H9 (cell line): Measurements from ENCODE around the gene MYO7A. TPM values are rescaled to one million over a fixed set of nuclear protein-coding genes. Genes with fewer than 3 reads are reported as not detected.

Experiments used
- DNase-seq: peaks from one replicate; pipeline ENCODE4 v3.0.0-alpha.2; 2017
- H2AFZ ChIP-seq: one replicate; pipeline ENCODE4 v1.6.1; 2013; ENCODE audit warnings: mild to moderate bottlenecking, low read length, control low read depth, moderate library complexity
- H2AK5ac ChIP-seq: 2 replicates; pipeline ENCODE4 v1.6.1; 2013; ENCODE audit warnings: low read length, control low read depth, mixed read lengths; ENCODE audit not compliant: insufficient read length
- H2BK120ac ChIP-seq: one replicate; pipeline ENCODE4 v1.6.1; 2013; ENCODE audit warnings: low read depth, mild to moderate bottlenecking, low read length, control low read depth, inconsistent platforms; ENCODE audit not compliant: poor library complexity, severe bottlenecking
- H2BK12ac ChIP-seq: 2 replicates; pipeline ENCODE4 v1.6.1; 2013; ENCODE audit warnings: low read length, control low read depth, mixed read lengths, low read depth; ENCODE audit not compliant: insufficient read length
- H2BK15ac ChIP-seq: 2 replicates; pipeline ENCODE4 v1.6.1; 2013; ENCODE audit warnings: low read depth, low read length, control low read depth
- H2BK20ac ChIP-seq: one replicate; pipeline ENCODE4 v1.6.1; 2013; ENCODE audit warnings: low read depth, mild to moderate bottlenecking, low read length, control low read depth, inconsistent platforms; ENCODE audit not compliant: poor library complexity, severe bottlenecking
- H2BK5ac ChIP-seq: 2 replicates; pipeline ENCODE4 v1.6.1; 2013; ENCODE audit warnings: low read length, control low read depth, mixed read lengths; ENCODE audit not compliant: insufficient read length
- H3K14ac ChIP-seq: 2 replicates; pipeline ENCODE4 v1.6.1; 2013; ENCODE audit warnings: low read length, control low read depth; ENCODE audit not compliant: insufficient read depth
- H3K18ac ChIP-seq: 2 replicates; pipeline ENCODE4 v1.6.1; 2013; ENCODE audit warnings: low read depth, mild to moderate bottlenecking, mixed read lengths, low read length, control low read depth; ENCODE audit not compliant: insufficient read length
- H3K23ac ChIP-seq: 2 replicates; pipeline ENCODE4 v1.6.1; 2013; ENCODE audit warnings: low read length, control low read depth, mixed read lengths, low read depth; ENCODE audit not compliant: insufficient read length
- H3K23me2 ChIP-seq: 2 replicates; pipeline ENCODE4 v1.6.1; 2013; ENCODE audit warnings: low read depth, mild to moderate bottlenecking, mixed read lengths, low read length, control low read depth; ENCODE audit not compliant: insufficient read length, poor library complexity, severe bottlenecking
- H3K27ac ChIP-seq: 2 replicates; pipeline ENCODE4 v1.5.1; 2013; ENCODE audit warnings: low read length, control low read depth, mixed read lengths, low read depth; ENCODE audit not compliant: insufficient read length
- H3K27me3 ChIP-seq: 2 replicates; pipeline ENCODE4 v1.6.1; 2013; ENCODE audit warnings: low read length, control low read depth, inconsistent platforms; ENCODE audit not compliant: insufficient read depth
- H3K4ac ChIP-seq: 2 replicates; pipeline ENCODE4 v1.6.1; 2013; ENCODE audit warnings: low read depth, mild to moderate bottlenecking, control low read depth, inconsistent platforms, low read length, moderate library complexity
- H3K4me1 ChIP-seq: 2 replicates; pipeline ENCODE4 v1.6.1; 2013; ENCODE audit warnings: low read length, control low read depth, inconsistent platforms; ENCODE audit not compliant: insufficient read depth
- H3K4me2 ChIP-seq: 2 replicates; pipeline ENCODE4 v1.6.1; 2013; ENCODE audit warnings: low read length, control low read depth, mixed read lengths; ENCODE audit not compliant: insufficient read length, insufficient read depth
- H3K56ac ChIP-seq: 2 replicates; pipeline ENCODE4 v1.6.1; 2013; ENCODE audit warnings: low read depth, mild to moderate bottlenecking, mixed read lengths, low read length, control low read depth; ENCODE audit not compliant: insufficient read length
- H3K79me1 ChIP-seq: 2 replicates; pipeline ENCODE4 v1.6.1; 2013; ENCODE audit warnings: low read depth, mild to moderate bottlenecking, moderate library complexity, low read length, control low read depth, inconsistent platforms; ENCODE audit not compliant: insufficient read depth, poor library complexity, severe bottlenecking
- H3K79me2 ChIP-seq: 2 replicates; pipeline ENCODE4 v1.6.1; 2013; ENCODE audit warnings: low read length, control low read depth, inconsistent platforms; ENCODE audit not compliant: insufficient read depth
- H3K9ac ChIP-seq: 2 replicates; pipeline ENCODE4 v1.6.1; 2013; ENCODE audit warnings: low read length, control low read depth, mixed read lengths; ENCODE audit not compliant: insufficient read length; ENCODE audit errors: extremely low read depth
- H3K9me3 ChIP-seq: one replicate; pipeline ENCODE4 v1.6.1; 2013; ENCODE audit warnings: low read depth, low read length, inconsistent platforms; ENCODE audit not compliant: control insufficient read depth
- H3T11ph ChIP-seq: one replicate; pipeline ENCODE4 v1.6.1; 2013; ENCODE audit warnings: mild to moderate bottlenecking, low read length, control low read depth, inconsistent platforms
- H4K20me1 ChIP-seq: one replicate; pipeline ENCODE4 v1.6.1; 2013; ENCODE audit not compliant: control insufficient read depth, insufficient read length, insufficient read depth
- H4K5ac ChIP-seq: 2 replicates; pipeline ENCODE4 v1.6.1; 2013; ENCODE audit warnings: low read depth, mild to moderate bottlenecking, mixed read lengths, low read length, control low read depth; ENCODE audit not compliant: insufficient read length
- H4K8ac ChIP-seq: replicated peaks from 2 replicates; pipeline ENCODE4 v1.6.1; 2013; ENCODE audit warnings: low read length, control low read depth, mixed read lengths, low read depth; ENCODE audit not compliant: insufficient read length
- H4K91ac ChIP-seq: 2 replicates; pipeline ENCODE4 v1.6.1; 2013; ENCODE audit warnings: low read depth, mild to moderate bottlenecking, moderate library complexity, mixed read lengths, low read length, control low read depth; ENCODE audit not compliant: insufficient read length
- H3K27ac Mint-ChIP-seq, 3 experiments: 2 replicates in 2 of 3; 3 replicates in 1 of 3; pipeline ENCODE4 v1.8.0; 2020 to 2021; ENCODE audit warnings: mixed read lengths in 3 of 3, mild to moderate bottlenecking in 1 of 3, moderate library complexity in 1 of 3
- H3K27me3 Mint-ChIP-seq: 2 replicates; pipeline ENCODE4 v1.8.0; 2021; ENCODE audit warnings: low read depth, mild to moderate bottlenecking, moderate library complexity, mixed read lengths
- H3K36me3 Mint-ChIP-seq, 3 experiments: 2 replicates in 2 of 3; 3 replicates in 1 of 3; pipeline ENCODE4 v1.8.0; 2020 to 2021; ENCODE audit warnings: low read depth in 3 of 3, mixed read lengths in 3 of 3; ENCODE audit not compliant: insufficient read depth in 1 of 3
- H3K4me1 Mint-ChIP-seq, 2 experiments: 2 replicates each; pipeline ENCODE4 v1.8.0; 2020; ENCODE audit warnings: mixed read lengths in 2 of 2
- H3K4me3 Mint-ChIP-seq, 2 experiments: 2 replicates in 1 of 2; 3 replicates in 1 of 2; pipeline ENCODE4 v1.8.0; 2020 to 2021; ENCODE audit warnings: mild to moderate bottlenecking in 2 of 2, mixed read lengths in 2 of 2, moderate library complexity in 1 of 2
- H3K9me3 Mint-ChIP-seq, 2 experiments: 2 replicates in 1 of 2; 3 replicates in 1 of 2; pipeline ENCODE4 v1.8.0; 2020; ENCODE audit warnings: mild to moderate bottlenecking in 2 of 2, mixed read lengths in 2 of 2, moderate library complexity in 1 of 2
- CTCF ChIP-seq: fragments of 200-600 bp; sonication (generic); conservative IDR thresholded peaks from 3 replicates; pipeline ENCODE4 v1.8.0; 2021; ENCODE audit warnings: antibody characterized with exemption, mild to moderate bottlenecking
- WGBS: extraction: QIAGEN DNeasy Blood & Tissue Kit; methylation state at CpG from one replicate; pipeline ENCODE4 v1.1.7; 2013; ENCODE audit warnings: missing lambda C conversion rate, low lambda C conversion rate, mixed read lengths; ENCODE audit not compliant: insufficient read length; ENCODE audit errors: extremely low coverage; 5-methylcytosine and 5-hydroxymethylcytosine counted together
- total RNA-seq: library from RNA; stranded (reverse); gene quantifications from 2 replicates; pipeline ENCODE4 v1.2.1, GENCODE V29; 2021

MYO7A gene
- total RNA-seq, 1 experiment from 2014 or later: 1.6 TPM

- Histone ChIP-seq H3K27me3 (no peaks in the 10 kb centered on the region), H2BK12ac (no peak overlapping the region), H2BK5ac (no peak overlapping the region), H3K14ac (no peak overlapping the region), H3K79me2 (no peaks in the 10 kb centered on the region), H4K20me1 (no peaks in the 10 kb centered on the region), H2AFZ (no peak overlapping the region), H3K79me1 (no peaks in the 10 kb centered on the region), H3K4me1 (no peaks in the 10 kb centered on the region), H3K4ac (no peak overlapping the region), H4K91ac (no peak overlapping the region), H3K9ac (no peak overlapping the region), H2BK15ac (no peak overlapping the region), H3K23me2 (no peaks in the 10 kb centered on the region), H3K9me3 (no peaks in the 10 kb centered on the region), H3K56ac (no peak overlapping the region), H2BK120ac (no peak overlapping the region), H3T11ph (no peak overlapping the region), H2BK20ac (no peak overlapping the region), H3K4me2 (no peak overlapping the region), H3K23ac (no peak overlapping the region), H3K18ac (no peak overlapping the region), H2AK5ac (no peak overlapping the region), H3K27ac (no peak overlapping the region), H4K8ac (no peak overlapping the region), H4K5ac (no peak overlapping the region)
- Mint-ChIP-seq H3K36me3 (no peaks in the 10 kb centered on the region; a peak in 2 of 7 replicates), H3K9me3 (no peaks in the 10 kb centered on the region), H3K4me3 (no peak overlapping the region), H3K27me3 (no peaks in the 10 kb centered on the region), H3K4me1 (peaks cover 6 to 16% of the 10 kb centered on the region in 2 experiments), H3K27ac (peak overlapping the region in 2 of 3 experiments; percentile 59 to 81; a peak in 3 of 7 replicates)
- DNase-seq: peak; percentile 91
- peak; percentile 97 for TF ChIP-seq CTCF
- no CpG with 5 or more reads among the region's 9 CpGs for WGBS
Observed at GRCh38 chr11:77091146-77091940, 36.7 kb upstream of the MYO7A start.
